ENCODE data around the gene PXN. TPM values are rescaled to one million over a fixed set of nuclear protein-coding genes. Genes with fewer than 3 reads are reported as not detected.
A peak's percentile ranks its signal among the peaks of the same experiment; 100 is the strongest.

PXN gene
- total and polyA plus RNA-seq, 2 experiments from 2014 or later, result 43.8 to 67.9 TPM

DNA sequence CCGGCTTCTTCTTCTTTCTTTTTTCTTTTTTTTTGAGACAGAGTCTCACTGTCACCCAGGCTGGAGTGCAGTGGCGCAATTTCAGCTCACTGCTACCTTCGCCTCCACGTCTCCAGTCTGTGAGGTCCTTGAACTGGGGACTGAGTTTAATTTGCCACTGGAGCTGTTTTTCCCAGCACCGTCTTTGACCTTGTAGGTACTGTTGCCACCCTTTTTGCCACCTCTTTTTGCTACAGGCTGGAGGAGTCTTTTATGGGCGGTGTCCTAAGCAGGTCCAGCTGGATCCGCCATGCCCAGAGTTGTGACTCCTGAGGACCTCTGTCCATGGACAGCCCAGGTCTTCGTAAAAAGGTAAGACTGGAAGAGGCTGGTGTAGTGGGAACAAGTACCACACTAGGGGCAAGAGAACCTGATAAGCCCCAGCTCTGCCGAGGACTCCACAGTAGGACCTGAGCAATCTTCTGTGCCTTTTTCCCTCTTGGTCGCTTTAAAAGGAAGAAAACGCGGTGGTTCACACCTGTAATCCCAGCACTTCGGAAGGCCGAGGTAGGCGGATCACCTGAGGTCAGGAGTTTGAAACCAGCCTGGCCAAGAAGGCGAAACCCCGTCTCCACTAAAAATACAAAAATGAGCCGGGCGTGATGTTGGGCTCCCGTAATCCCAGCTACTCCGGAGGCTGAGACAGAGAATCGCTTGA is 25.2 kb upstream of the PXN start:
- DNase-seq (ENCODE audit: low read depth in 1 of 2, low spot score in 1 of 2), result no peak
- Histone ChIP-seq H3K36me3 (no peaks in the 10 kb centered on the region), H3K9me3 (ENCODE audit: low read depth) (no peaks in the 10 kb centered on the region), H3K4me3 (no peak overlapping the region), H3K27me3 (no peaks in the 10 kb centered on the region), H3K4me1 (ENCODE audit: low read depth) (peaks cover 18% of the 10 kb centered on the region), H3K27ac (peak overlapping the region; percentile 100)
- TF ChIP-seq, protein P1, sequence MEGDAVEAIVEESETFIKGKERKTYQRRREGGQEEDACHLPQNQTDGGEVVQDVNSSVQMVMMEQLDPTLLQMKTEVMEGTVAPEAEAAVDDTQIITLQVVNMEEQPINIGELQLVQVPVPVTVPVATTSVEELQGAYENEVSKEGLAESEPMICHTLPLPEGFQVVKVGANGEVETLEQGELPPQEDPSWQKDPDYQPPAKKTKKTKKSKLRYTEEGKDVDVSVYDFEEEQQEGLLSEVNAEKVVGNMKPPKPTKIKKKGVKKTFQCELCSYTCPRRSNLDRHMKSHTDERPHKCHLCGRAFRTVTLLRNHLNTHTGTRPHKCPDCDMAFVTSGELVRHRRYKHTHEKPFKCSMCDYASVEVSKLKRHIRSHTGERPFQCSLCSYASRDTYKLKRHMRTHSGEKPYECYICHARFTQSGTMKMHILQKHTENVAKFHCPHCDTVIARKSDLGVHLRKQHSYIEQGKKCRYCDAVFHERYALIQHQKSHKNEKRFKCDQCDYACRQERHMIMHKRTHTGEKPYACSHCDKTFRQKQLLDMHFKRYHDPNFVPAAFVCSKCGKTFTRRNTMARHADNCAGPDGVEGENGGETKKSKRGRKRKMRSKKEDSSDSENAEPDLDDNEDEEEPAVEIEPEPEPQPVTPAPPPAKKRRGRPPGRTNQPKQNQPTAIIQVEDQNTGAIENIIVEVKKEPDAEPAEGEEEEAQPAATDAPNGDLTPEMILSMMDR (IDR thresholded peaks at IDR 0.05; ENCODE audit: low read depth, low read length), result no peak

DNA sequence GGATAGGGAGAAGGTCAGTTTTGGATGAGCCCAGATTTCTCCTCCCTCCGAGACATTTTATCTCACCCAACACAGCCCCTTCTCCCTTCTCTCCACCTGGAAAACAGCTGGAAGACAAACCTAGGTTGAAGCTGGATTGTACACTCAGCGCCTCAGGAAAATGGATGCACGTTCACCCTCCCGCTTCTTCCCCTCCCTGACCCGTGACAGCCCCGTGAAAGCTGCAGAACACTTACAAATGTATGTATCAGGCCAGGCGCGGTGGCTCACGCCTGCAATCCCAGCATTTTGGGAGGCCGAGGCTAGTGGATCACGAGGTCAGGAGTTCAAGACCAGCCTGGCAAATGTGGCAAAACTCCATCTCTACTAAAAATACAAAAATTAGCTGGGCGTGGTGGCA is 22.0 kb upstream of the PXN start:
- Histone ChIP-seq H3K9me3 (ENCODE audit: low read depth) (no peaks in the 10 kb centered on the region), H3K27me3 (no peaks in the 10 kb centered on the region), H3K27ac (peak overlapping the region; percentile 92), H3K36me3 (no peaks in the 10 kb centered on the region), H3K4me3 (no peak overlapping the region), H3K4me1 (ENCODE audit: low read depth) (peaks cover 12% of the 10 kb centered on the region)
- DNase-seq (ENCODE audit: low read depth in 1 of 2, low spot score in 1 of 2), result no peak
- TF ChIP-seq, protein P1 (IDR thresholded peaks at IDR 0.05; ENCODE audit: low read depth, low read length), result no peak

DNA sequence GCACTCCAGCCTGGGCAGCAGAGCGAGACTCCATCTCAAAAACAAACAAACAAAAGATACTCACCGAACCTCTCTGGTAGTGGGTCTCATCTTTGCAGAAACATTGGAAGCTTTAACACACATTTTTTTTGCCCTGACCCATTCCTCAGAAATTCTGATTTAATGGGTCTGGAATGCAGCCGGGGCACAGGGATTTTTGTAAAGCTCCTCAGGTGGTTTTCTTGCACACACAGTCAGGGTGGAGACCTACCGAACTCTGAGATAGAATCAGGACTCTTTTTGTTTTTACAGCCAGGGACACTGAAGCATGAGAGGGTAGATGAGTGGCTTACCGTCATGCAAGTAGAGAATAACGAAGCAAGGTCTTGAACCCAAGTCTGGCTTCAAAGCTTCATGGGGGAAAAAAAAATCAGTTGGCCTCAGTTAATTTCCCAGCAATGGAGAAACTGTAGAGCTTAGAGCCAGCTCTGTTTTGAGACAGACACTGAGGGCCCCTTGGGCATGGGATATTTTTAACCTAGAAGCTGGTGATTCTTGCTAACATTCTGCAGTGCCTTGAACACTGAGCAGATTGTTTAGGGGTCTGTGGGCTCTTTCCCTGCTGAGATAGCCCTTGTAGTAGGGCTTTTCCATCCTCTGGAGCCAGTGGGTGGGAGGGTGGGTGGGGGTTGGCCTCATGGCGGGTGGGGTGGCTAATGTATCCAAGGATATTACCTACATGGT is 21.4 kb upstream of the PXN start:
- H3K9me3 ChIP-seq (ENCODE audit: low read depth), result no peaks in the 10 kb centered on the region
- H3K4me3 ChIP-seq, result no peak overlapping the region
- H3K4me1 ChIP-seq (ENCODE audit: low read depth), result peaks cover 12% of the 10 kb centered on the region
- H3K27ac ChIP-seq, result peak overlapping the region; percentile 92
- no peaks in the 10 kb centered on the region for H3K27me3 ChIP-seq
- peak in 1 of 2 donors; percentile 28 for DNase-seq (ENCODE audit: low read depth in 1 of 2, low spot score in 1 of 2)
- no peaks in the 10 kb centered on the region for H3K36me3 ChIP-seq
- TF ChIP-seq, protein P1 (IDR thresholded peaks at IDR 0.05; ENCODE audit: low read depth, low read length), result no peak

DNA sequence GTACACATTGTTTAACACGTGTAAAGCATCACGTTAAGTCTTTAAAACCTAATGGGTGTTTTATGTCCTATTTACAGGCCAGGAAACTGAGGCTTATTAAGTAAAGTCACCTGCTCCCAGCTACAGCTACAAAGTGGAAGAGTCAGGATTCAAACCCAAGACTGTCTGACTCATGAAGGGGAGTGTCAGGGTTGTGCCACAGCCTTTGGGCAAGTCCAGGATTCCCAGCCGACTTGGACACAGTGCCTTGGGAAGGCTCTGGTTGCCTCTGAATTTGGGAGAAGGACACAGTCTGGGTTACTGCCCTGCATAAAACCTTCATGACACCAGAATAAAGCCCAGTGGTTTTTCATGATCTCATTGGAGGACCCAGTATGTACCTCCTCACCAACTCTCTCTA is 18.9 kb upstream of the PXN start:
- no peak overlapping the region for H3K27ac ChIP-seq
- no peaks in the 10 kb centered on the region for H3K36me3 ChIP-seq
- H3K27me3 ChIP-seq, result no peaks in the 10 kb centered on the region
- no peak overlapping the region for H3K4me3 ChIP-seq
- DNase-seq (ENCODE audit: low read depth in 1 of 2, low spot score in 1 of 2), result no peak
- no peaks in the 10 kb centered on the region for H3K9me3 ChIP-seq (ENCODE audit: low read depth)
- H3K4me1 ChIP-seq (ENCODE audit: low read depth), result peaks cover 12% of the 10 kb centered on the region
- TF ChIP-seq, protein P1 (IDR thresholded peaks at IDR 0.05; ENCODE audit: low read depth, low read length), result no peak

DNA sequence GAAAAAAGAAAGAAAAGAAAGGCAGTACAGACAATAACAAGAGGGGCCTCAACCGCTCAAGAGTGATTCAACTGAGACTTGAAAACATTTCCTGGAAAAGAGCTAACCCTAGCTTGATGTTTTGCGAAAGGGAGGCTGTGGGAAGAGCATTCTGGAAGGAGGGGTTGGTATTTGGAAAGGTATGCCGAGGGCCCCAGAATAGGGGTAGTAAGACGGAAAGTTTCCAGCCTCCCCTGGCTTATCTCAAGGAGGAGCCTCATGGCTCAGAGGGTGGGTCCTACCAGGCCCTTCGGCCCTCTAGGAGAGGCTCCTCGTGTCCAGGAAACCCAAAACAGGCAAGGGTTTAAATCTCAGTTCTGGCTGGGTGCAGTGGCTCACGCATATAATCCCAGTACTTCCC is 17.8 kb upstream of the PXN start:
- no peaks in the 10 kb centered on the region for H3K27me3 ChIP-seq
- TF ChIP-seq, protein P1 (IDR thresholded peaks at IDR 0.05; ENCODE audit: low read depth, low read length), result no peak
- peak overlapping the region; percentile 48 for H3K27ac ChIP-seq
- no peak overlapping the region for H3K4me3 ChIP-seq
- peak; percentile 24 to 49 for DNase-seq (ENCODE audit: low read depth in 1 of 2, low spot score in 1 of 2)
- no peaks in the 10 kb centered on the region for H3K9me3 ChIP-seq (ENCODE audit: low read depth)
- peaks cover 12% of the 10 kb centered on the region for H3K4me1 ChIP-seq (ENCODE audit: low read depth)
- no peaks in the 10 kb centered on the region for H3K36me3 ChIP-seq

Measured in cardiac muscle cell (in vitro differentiated cells and primary cell).